Left cardiac atrium (tissue), 4 donors: ENCODE data around the gene PRKN. TPM values are rescaled to one million over a fixed set of nuclear protein-coding genes. Genes with fewer than 3 reads are reported as not detected.
A peak's percentile ranks its signal among the peaks of the same experiment; 100 is the strongest.

Experiments used
- ATAC-seq, 2 donors: fragments of 200-7000 bp; cut with Tn5 transposase; one replicate each; pipeline ENCODE4 v1.9.1; 2020; ENCODE audit warnings: mild to moderate bottlenecking in 2 of 2, moderate library complexity in 2 of 2
- DNase-seq: peaks from one replicate; pipeline ENCODE4 v3.0.0-alpha.2; 2020
- intact Hi-C, 2 donors: fragments of 100-400 bp; cut with DNase I; formaldehyde crosslinking; loops; one replicate each; pipeline versions ENCODE4 v1.14.1 to v1.15.1; 2022 to 2023
- total RNA-seq, 2 donors: library from RNA; stranded (reverse); fragmentation: NEBNext Ultra II Directional; extraction: Animal tissue kit (Norgen Biotek cat#: 25700); gene quantifications; one replicate each; pipeline ENCODE4 v1.2.1, GENCODE V29; 2021
- donor health status: DM: no; HTN: yes; CAD: no.
- donor health status: DM: no; HTN: yes; CAD: no; lungs with severe emphysema.
- donor health status: DM: yes; HTN: yes; CAD: no.
- donor health status: Dilated cardiomyopathy.

The PRKN gene
- total RNA-seq, 2 donors from 2014 or later = 13.8 to 22.2 TPM

- intact Hi-C loops = no loop called here
- DNase-seq (no peak), ATAC-seq (no peak)
Measured at GRCh38 chr6:161798844-161799394, 928.6 kb downstream of the PRKN start.

GRCh38 chr6:161796681-161797080, 930.9 kb downstream of the PRKN start:
- DNase-seq (no peak), ATAC-seq (no peak)
- intact Hi-C loops = no loop called here

GRCh38 chr6:161792851-161793493, 934.6 kb downstream of the PRKN start:
- intact Hi-C loops = no loop called here
- DNase-seq = no peak
- no peak for ATAC-seq

GRCh38 chr6:161788531-161788930, 939.0 kb downstream of the PRKN start:
- intact Hi-C loops = no loop called here
- DNase-seq (no peak), ATAC-seq (no peak)

GRCh38 chr6:161772176-161772575, 955.4 kb downstream of the PRKN start:
- no peak for ATAC-seq
- no peak for DNase-seq
- intact Hi-C loops = no loop called here

- intact Hi-C loops = no loop called here
- ATAC-seq = no peak
- DNase-seq = no peak
Measured at GRCh38 chr6:161761966-161762365, 965.6 kb downstream of the PRKN start.

- DNase-seq (no peak), ATAC-seq (no peak)
- intact Hi-C loops = no loop called here
Measured at GRCh38 chr6:161755080-161755479, 972.5 kb downstream of the PRKN start.

GRCh38 chr6:161750686-161751085, 976.9 kb downstream of the PRKN start:
- intact Hi-C loops = no loop called here
- no peak for DNase-seq
- no peak for ATAC-seq

- intact Hi-C loops = no loop called here
- DNase-seq = no peak
- no peak for ATAC-seq
Measured at GRCh38 chr6:161749576-161749975, 978.0 kb downstream of the PRKN start.

- intact Hi-C loops = no loop called here
- DNase-seq = peak; percentile 50
- ATAC-seq = peak; percentile 14 to 23
Measured at GRCh38 chr6:161748535-161749416, 978.8 kb downstream of the PRKN start.

GRCh38 chr6:161747506-161747905, 980.1 kb downstream of the PRKN start:
- intact Hi-C loops = no loop called here
- DNase-seq = no peak
- no peak for ATAC-seq

GRCh38 chr6:161745594-161746141, 981.9 kb downstream of the PRKN start:
- no peak for DNase-seq
- intact Hi-C loops = no loop called here
- ATAC-seq = no peak

GRCh38 chr6:161745128-161745527, 982.4 kb downstream of the PRKN start:
- intact Hi-C loops = no loop called here
- DNase-seq = no peak
- no peak for ATAC-seq

GRCh38 chr6:161744211-161745067, 983.1 kb downstream of the PRKN start:
- intact Hi-C loops = no loop called here
- DNase-seq = no peak
- no peak for ATAC-seq

GRCh38 chr6:161743509-161744178, 983.9 kb downstream of the PRKN start:
- DNase-seq = no peak
- intact Hi-C loops = no loop called here
- ATAC-seq = no peak

GRCh38 chr6:161740486-161740885, 987.1 kb downstream of the PRKN start:
- no peak for DNase-seq
- intact Hi-C loops = no loop called here
- no peak for ATAC-seq

GRCh38 chr6:161736781-161737292, 990.7 kb downstream of the PRKN start:
- intact Hi-C loops = no loop called here
- DNase-seq (no peak), ATAC-seq (no peak)

- ATAC-seq (no peak), DNase-seq (no peak)
- intact Hi-C loops = no loop called here
Measured at GRCh38 chr6:161736326-161736725, 991.2 kb downstream of the PRKN start.

GRCh38 chr6:161732594-161732993, 995.0 kb downstream of the PRKN start:
- DNase-seq = no peak
- intact Hi-C loops = no loop called here
- no peak for ATAC-seq
